NB4 (cell line): Measurements from ENCODE around the gene DGCR6L.

Experiments used
- CTCF ChIP-seq: IDR thresholded peaks from one replicate; pipeline ENCODE4 v1.5.1; 2012; ENCODE audit warnings: low read depth, low read length
- POLR2A ChIP-seq: IDR thresholded peaks from 2 replicates; pipeline ENCODE4 v1.6.1; 2011; ENCODE audit warnings: mild to moderate bottlenecking; ENCODE audit not compliant: insufficient read length; ENCODE audit errors: extremely low read depth

- TF ChIP-seq CTCF (no peak), POLR2A (no peak)
Measured at GRCh38 chr22:20304646-20305045, 15.2 kb downstream of the DGCR6L start.
